ENCODE measurements around the gene RHOT2. TPM values are rescaled to one million over a fixed set of nuclear protein-coding genes. Genes with fewer than 3 reads are reported as not detected.

RHOT2 gene
- total RNA-seq, 1 experiment from 2014 or later: 210 TPM

- Histone ChIP-seq H2BK5ac (ENCODE audit: insufficient read length, low read length) (no peak overlapping the region), H3K79me1 (ENCODE audit: insufficient read depth, low read depth, low read length, poor library complexity, severe bottlenecking) (no peaks in the 10 kb centered on the region), H3K4me2 (ENCODE audit: insufficient read depth, insufficient read length, low read length) (no peak overlapping the region), H2BK120ac (ENCODE audit: low read depth, low read length, poor library complexity, severe bottlenecking) (no peak overlapping the region), H4K20me1 (ENCODE audit: control insufficient read depth, insufficient read depth, insufficient read length) (no peaks in the 10 kb centered on the region), H3K4me1 (ENCODE audit: insufficient read depth, low read length) (no peaks in the 10 kb centered on the region), H4K5ac (ENCODE audit: insufficient read length, low read depth, low read length) (no peak overlapping the region), H4K8ac (replicated peaks; ENCODE audit: insufficient read length, low read depth, low read length) (no peak overlapping the region), H2AFZ (ENCODE audit: low read length) (no peak overlapping the region), H3K9me3 (ENCODE audit: control insufficient read depth, low read depth, low read length) (no peaks in the 10 kb centered on the region), H3K9ac (ENCODE audit: extremely low read depth, insufficient read length, low read length) (no peak overlapping the region), H3K4ac (ENCODE audit: low read depth, low read length) (no peak overlapping the region), H3K14ac (ENCODE audit: insufficient read depth, low read length) (no peak overlapping the region; the same call in 1 of the 2 replicates), H2BK12ac (ENCODE audit: insufficient read length, low read depth, low read length) (no peak overlapping the region), H3K23ac (ENCODE audit: insufficient read length, low read depth, low read length) (no peak overlapping the region), H3K23me2 (ENCODE audit: insufficient read length, low read depth, low read length, poor library complexity, severe bottlenecking) (peaks cover 15% of the 10 kb centered on the region), H3K18ac (ENCODE audit: insufficient read length, low read depth, low read length) (no peak overlapping the region), H3K27ac (ENCODE audit: insufficient read length, low read depth, low read length) (no peak overlapping the region), H3K27me3 (ENCODE audit: insufficient read depth, low read length) (no peaks in the 10 kb centered on the region), H2BK15ac (ENCODE audit: low read depth, low read length) (no peak overlapping the region), H3K79me2 (ENCODE audit: insufficient read depth, low read length) (peaks cover 2% of the 10 kb centered on the region; the same call in 1 of the 2 replicates), H4K91ac (ENCODE audit: insufficient read length, low read depth, low read length) (no peak overlapping the region), H2AK5ac (ENCODE audit: insufficient read length, low read length) (no peak overlapping the region), H3T11ph (ENCODE audit: low read length) (no peak overlapping the region), H2BK20ac (ENCODE audit: low read depth, low read length, poor library complexity, severe bottlenecking) (no peak overlapping the region), H3K56ac (ENCODE audit: insufficient read length, low read depth, low read length) (no peak overlapping the region)
- no CpG with 5 or more reads among the region's 21 CpGs for WGBS (ENCODE audit: extremely low coverage, insufficient read length, low lambda C conversion rate)
- Mint-ChIP-seq H3K36me3 (ENCODE audit: insufficient read depth in 1 of 3, low read depth in 3 of 3) (peaks cover 14 to 27% (median 21%) of the 10 kb centered on the region in 3 experiments; a peak in 6 of 7 replicates), H3K9me3 (no peaks in the 10 kb centered on the region), H3K4me3 (no peak overlapping the region), H3K27me3 (ENCODE audit: low read depth) (peaks cover 3% of the 10 kb centered on the region; the same call in 1 of the 2 replicates), H3K4me1 (peaks cover 23 to 41% of the 10 kb centered on the region in 2 experiments), H3K27ac (no peak overlapping the region)
- DNase-seq: no peak
- TF ChIP-seq CTCF (conservative IDR thresholded peaks at IDR 0.05): no peak
Observed at GRCh38 chr16:678209-678857, 10.4 kb downstream of the RHOT2 start.

Measured in H9 (cell line).